Measurements from ENCODE around the gene NTRK2. TPM values are rescaled to one million over a fixed set of nuclear protein-coding genes. Genes with fewer than 3 reads are reported as not detected.

NTRK2 gene
- total and polyA plus RNA-seq, 2 experiments from 2014 or later, result 0.03 TPM; not detected in 1

GRCh38 chr9:84969084-84969483, 299.6 kb downstream of the NTRK2 start:
- Mint-ChIP-seq H3K9me3 (no peaks in the 10 kb centered on the region; the same call in 2 of the 3 replicates), H3K36me3 (ENCODE audit: low read depth) (no peaks in the 10 kb centered on the region), H3K27ac (no peak overlapping the region), H3K4me1 (no peaks in the 10 kb centered on the region), H3K27me3 (ENCODE audit: insufficient read depth, low read depth, poor library complexity) (peaks cover 6% of the 10 kb centered on the region), H3K4me3 (no peak overlapping the region)
- Histone ChIP-seq H3F3A (replicated peaks; ENCODE audit: low read depth) (no peaks in the 10 kb centered on the region), H4K20me1 (replicated peaks; ENCODE audit: insufficient read depth) (no peaks in the 10 kb centered on the region), H3K27ac (ENCODE audit: low read depth) (no peak overlapping the region), H3K9me2 (ENCODE audit: insufficient read depth) (no peaks in the 10 kb centered on the region), H3K79me2 (replicated peaks; ENCODE audit: insufficient read depth) (no peaks in the 10 kb centered on the region), H3K4me3 (no peak overlapping the region), H3K4me2 (no peak overlapping the region), H3K36me3 (ENCODE audit: insufficient read depth) (no peaks in the 10 kb centered on the region), H3K4me1 (ENCODE audit: insufficient read depth) (no peaks in the 10 kb centered on the region), H2AFZ (no peak overlapping the region), H3K27me3 (ENCODE audit: insufficient read depth) (no peaks in the 10 kb centered on the region)
- no peak for TF ChIP-seq ETS1 (IDR thresholded peaks at IDR 0.05)
- ATAC-seq (no peak), DNase-seq (ENCODE audit: low spot score) (no peak)

GRCh38 chr9:84969736-84970135, 300.2 kb downstream of the NTRK2 start:
- peaks cover 6% of the 10 kb centered on the region for H3K27me3 Mint-ChIP-seq (ENCODE audit: insufficient read depth, low read depth, poor library complexity)
- H3K4me1 Mint-ChIP-seq, result no peaks in the 10 kb centered on the region

GRCh38 chr9:84970432-84970831, 300.9 kb downstream of the NTRK2 start:
- H4K20me1 ChIP-seq (replicated peaks; ENCODE audit: insufficient read depth), result no peaks in the 10 kb centered on the region
- H3K27ac Mint-ChIP-seq, result no peak overlapping the region
- no peaks in the 10 kb centered on the region; the same call in 2 of the 3 replicates for H3K9me3 Mint-ChIP-seq
- H3K4me3 ChIP-seq, result no peak overlapping the region
- no peaks in the 10 kb centered on the region for H3F3A ChIP-seq (replicated peaks; ENCODE audit: low read depth)
- H3K4me2 ChIP-seq, result no peak overlapping the region
- no peaks in the 10 kb centered on the region for H3K9me2 ChIP-seq (ENCODE audit: insufficient read depth)
- no peaks in the 10 kb centered on the region for H3K4me1 ChIP-seq (ENCODE audit: insufficient read depth)
- H3K4me1 Mint-ChIP-seq, result no peaks in the 10 kb centered on the region
- DNase-seq (ENCODE audit: low spot score) (no peak), ATAC-seq (no peak)
- no peak overlapping the region for H3K27ac ChIP-seq (ENCODE audit: low read depth)
- H3K27me3 ChIP-seq (ENCODE audit: insufficient read depth), result no peaks in the 10 kb centered on the region
- H3K36me3 ChIP-seq (ENCODE audit: insufficient read depth), result no peaks in the 10 kb centered on the region
- no peak overlapping the region for H2AFZ ChIP-seq
- no peak overlapping the region for H3K4me3 Mint-ChIP-seq
- peaks cover 6% of the 10 kb centered on the region for H3K27me3 Mint-ChIP-seq (ENCODE audit: insufficient read depth, low read depth, poor library complexity)
- H3K36me3 Mint-ChIP-seq (ENCODE audit: low read depth), result no peaks in the 10 kb centered on the region
- no peaks in the 10 kb centered on the region for H3K79me2 ChIP-seq (replicated peaks; ENCODE audit: insufficient read depth)
- no peak for TF ChIP-seq ZNF462 (CRISPR knock-in tag; IDR thresholded peaks at IDR 0.05)
- TF ChIP-seq EZH2phosphoT487 (IDR thresholded peaks at IDR 0.05; ENCODE audit: unreplicated experiment), result no peak
- TF ChIP-seq CTCF (conservative IDR thresholded peaks at IDR 0.05; ENCODE audit: low read depth in 2 of 2), result no peak
- no peak for TF ChIP-seq ETS1 (IDR thresholded peaks at IDR 0.05)
- no peak for TF ChIP-seq ZNF114 (CRISPR knock-in tag; IDR thresholded peaks at IDR 0.05)
- no peak for TF ChIP-seq STAT1 (IDR thresholded peaks at IDR 0.05; ENCODE audit: unreplicated experiment)

More at GRCh38 chr9:84969736-84970135, 300.2 kb downstream of the NTRK2 start:
- no peak for DNase-seq (ENCODE audit: low spot score)
- Histone ChIP-seq H3K27ac (ENCODE audit: low read depth) (no peak overlapping the region), H4K20me1 (replicated peaks; ENCODE audit: insufficient read depth) (no peaks in the 10 kb centered on the region), H2AFZ (no peak overlapping the region), H3K27me3 (ENCODE audit: insufficient read depth) (no peaks in the 10 kb centered on the region), H3K4me1 (ENCODE audit: insufficient read depth) (no peaks in the 10 kb centered on the region), H3K79me2 (replicated peaks; ENCODE audit: insufficient read depth) (no peaks in the 10 kb centered on the region), H3K4me3 (no peak overlapping the region), H3K4me2 (no peak overlapping the region), H3F3A (replicated peaks; ENCODE audit: low read depth) (no peaks in the 10 kb centered on the region), H3K9me2 (ENCODE audit: insufficient read depth) (no peaks in the 10 kb centered on the region), H3K36me3 (ENCODE audit: insufficient read depth) (no peaks in the 10 kb centered on the region)
- Mint-ChIP-seq H3K36me3 (ENCODE audit: low read depth) (no peaks in the 10 kb centered on the region), H3K27ac (no peak overlapping the region), H3K4me3 (no peak overlapping the region), H3K9me3 (no peaks in the 10 kb centered on the region; the same call in 2 of the 3 replicates)
- ATAC-seq, result no peak
- no peak for TF ChIP-seq EZH2 (IDR thresholded peaks at IDR 0.05; ENCODE audit: low read depth, unreplicated experiment)

Measured in GM23338 (cell line).